ENCODE data around the gene ANKFN1. TPM values are rescaled to one million over a fixed set of nuclear protein-coding genes. Genes with fewer than 3 reads are reported as not detected.

Gene ANKFN1
- total and polyA plus RNA-seq, 3 donors from 2014 or later, result 3.7 to 11.4 (median 5.1) TPM

- H3K27me3 ChIP-seq, result no peaks in the 10 kb centered on the region
- intact Hi-C loops (cut with DNase I; ENCODE audit: low total_unique reads), result no loop called here
- no peaks in the 10 kb centered on the region for H3K36me3 ChIP-seq (ENCODE audit: low read depth, missing control alignments)
- H3K9me3 ChIP-seq, result no peaks in the 10 kb centered on the region
- no peak for DNase-seq
- H3K4me3 ChIP-seq, result no peak overlapping the region
- H3K27ac ChIP-seq, result no peak overlapping the region
- no peak for TF ChIP-seq POLR2A (IDR thresholded peaks at IDR 0.05)
- WGBS, 2 donors, result 82 to 93% methylated on average over 3 of the region's 3 CpGs
- no peaks in the 10 kb centered on the region for H3K4me1 ChIP-seq
Measured at GRCh38 chr17:56144223-56144622, 9.1 kb upstream of the ANKFN1 start.

GRCh38 chr17:56146534-56146933, 6.7 kb upstream of the ANKFN1 start:
- no peak for TF ChIP-seq POLR2A (IDR thresholded peaks at IDR 0.05)
- no peak for TF ChIP-seq CTCF (IDR thresholded peaks at IDR 0.05)
- Histone ChIP-seq H3K27ac (no peak overlapping the region), H3K4me3 (no peak overlapping the region), H3K4me1 (no peaks in the 10 kb centered on the region), H3K9me3 (no peaks in the 10 kb centered on the region), H3K36me3 (ENCODE audit: low read depth, missing control alignments) (no peaks in the 10 kb centered on the region), H3K27me3 (no peaks in the 10 kb centered on the region)
- no peak for DNase-seq
- intact Hi-C loops (cut with DNase I; ENCODE audit: low total_unique reads), result no loop called here
- WGBS, 2 donors, result 52 to 57% methylated on average over 1 of the region's 1 CpG

DNA sequence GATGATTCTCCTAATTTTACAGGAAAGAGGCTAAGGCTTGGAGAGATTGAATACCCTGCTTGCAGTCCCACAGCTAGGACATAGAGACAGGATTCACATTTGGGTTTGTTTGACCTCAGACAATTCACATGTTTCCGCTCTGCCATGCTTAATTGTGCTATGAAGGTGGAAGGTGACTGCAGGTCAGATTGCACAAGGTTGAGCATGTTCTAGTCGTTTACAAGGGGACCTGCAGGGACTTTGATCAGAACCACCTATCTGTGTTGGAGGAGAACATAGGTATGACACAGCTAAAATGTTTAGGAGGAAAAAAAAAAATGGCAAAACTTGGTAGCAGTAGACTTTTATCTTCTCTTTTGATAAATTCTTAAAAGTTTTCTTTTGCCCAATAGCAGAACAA, 4.9 kb upstream of the ANKFN1 start:
- TF ChIP-seq POLR2A (IDR thresholded peaks at IDR 0.05) (no peak), CTCF (IDR thresholded peaks at IDR 0.05) (no peak)
- WGBS, 2 donors, result 64 to 78% methylated on average over 2 of the region's 2 CpGs
- Histone ChIP-seq H3K4me1 (no peaks in the 10 kb centered on the region), H3K9me3 (no peaks in the 10 kb centered on the region), H3K4me3 (no peak overlapping the region), H3K27me3 (no peaks in the 10 kb centered on the region), H3K36me3 (ENCODE audit: low read depth, missing control alignments) (no peaks in the 10 kb centered on the region), H3K27ac (no peak overlapping the region)
- no peak for DNase-seq
- intact Hi-C loops (cut with DNase I; ENCODE audit: low total_unique reads), result no loop called here

DNA sequence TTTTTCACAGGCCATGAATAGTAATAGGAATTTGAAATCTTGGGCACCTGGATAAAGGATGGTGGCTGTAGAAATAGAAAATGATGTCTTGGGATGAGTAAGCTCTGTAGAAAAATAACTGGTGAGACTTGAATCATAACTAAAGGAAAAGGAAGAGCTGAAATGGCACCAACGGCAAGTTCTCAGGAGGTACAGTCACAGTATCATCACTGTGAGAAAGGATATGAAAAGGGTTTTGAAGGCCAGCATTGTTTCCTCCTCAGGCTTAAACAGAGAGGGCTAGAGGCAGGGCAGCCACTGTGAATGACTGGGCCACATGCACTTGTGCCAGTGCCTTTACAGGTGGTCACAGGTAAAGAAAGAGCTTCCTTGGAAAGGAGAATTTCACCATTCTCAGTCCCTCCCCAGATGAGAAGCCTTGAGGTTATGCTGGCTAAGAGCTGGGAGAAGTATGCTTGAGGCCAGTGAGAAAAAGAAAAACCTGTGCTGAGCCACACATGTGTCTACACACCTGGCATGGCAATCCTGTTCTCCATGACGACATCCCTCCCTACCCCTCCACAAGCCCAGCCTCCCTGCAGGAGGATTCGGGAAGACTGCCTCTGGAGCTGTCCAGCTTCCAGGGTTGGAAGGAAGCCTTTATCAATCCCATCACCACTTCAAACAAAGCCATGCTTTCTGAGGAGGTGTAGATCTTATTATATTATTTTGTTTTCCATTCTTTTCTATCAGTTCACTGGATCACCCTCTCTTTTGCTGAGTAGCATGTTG, 3.8 kb upstream of the ANKFN1 start:
- no peak for TF ChIP-seq POLR2A (IDR thresholded peaks at IDR 0.05)
- TF ChIP-seq CTCF (IDR thresholded peaks at IDR 0.05), result no peak
- intact Hi-C loops (cut with DNase I; ENCODE audit: low total_unique reads), result no loop called here
- no peak for DNase-seq
- Histone ChIP-seq H3K9me3 (no peaks in the 10 kb centered on the region), H3K36me3 (ENCODE audit: low read depth, missing control alignments) (no peaks in the 10 kb centered on the region), H3K27ac (no peak overlapping the region), H3K4me3 (no peak overlapping the region), H3K4me1 (no peaks in the 10 kb centered on the region), H3K27me3 (no peaks in the 10 kb centered on the region)
- 47 to 65% methylated on average over 3 of the region's 3 CpGs for whole genome bisulfite sequencing, 2 donors

- intact Hi-C loops (cut with DNase I; ENCODE audit: low total_unique reads), result no loop called here
- Histone ChIP-seq H3K4me3 (no peak overlapping the region), H3K36me3 (ENCODE audit: low read depth, missing control alignments) (no peaks in the 10 kb centered on the region), H3K4me1 (no peaks in the 10 kb centered on the region), H3K9me3 (no peaks in the 10 kb centered on the region), H3K27me3 (no peaks in the 10 kb centered on the region), H3K27ac (no peak overlapping the region)
- no peak for DNase-seq
- 69 to 70% methylated on average over 4 of the region's 4 CpGs for WGBS, 2 donors
- TF ChIP-seq POLR2A (IDR thresholded peaks at IDR 0.05) (no peak), CTCF (IDR thresholded peaks at IDR 0.05) (no peak)
Measured at GRCh38 chr17:56150649-56151048, 2.6 kb upstream of the ANKFN1 start.
